HCT116 (cell line): ENCODE data around the gene DNAJC7. TPM values are rescaled to one million over a fixed set of nuclear protein-coding genes. Genes with fewer than 3 reads are reported as not detected.

Experiments used
- ATAC-seq: fragments of 200-7000 bp; cut with Tn5 transposase; 2 replicates; pipeline ENCODE4 v1.9.1; 2020; ENCODE audit warnings: mild to moderate bottlenecking, moderate library complexity
- BruUV-seq: library from RNA; stranded (reverse); fragments of 400-500 nt; replicated peaks from 2 replicates; lab custom pipeline; 2021; lab: Mats Ljungman, UMichigan
- CTCF ChIA-PET: fragments of 300-600 bp; sonication (Branson Sonifier 250); formaldehyde crosslinking; loops from one replicate; lab custom pipeline; 2021; ENCODE audit warnings: antibody characterized with exemption; lab: Charles Lee
- POLR2A ChIA-PET: fragments of 300-600, 350-600 bp; sonication (Branson Sonifier 250); formaldehyde crosslinking; loops from one replicate; lab custom pipeline; 2021; ENCODE audit warnings: antibody characterized with exemption; lab: Charles Lee
- RAD21 ChIA-PET, 2 experiments: fragments of 300-600 bp; sonication (Branson Sonifier 250); formaldehyde crosslinking; loops; one replicate each; lab custom pipeline; 2023; ENCODE audit warnings: low total read pairs in 2 of 2; ENCODE audit not compliant: uncharacterized antibody in 2 of 2, unreplicated experiment in 2 of 2, low non-redundant PET in 1 of 2; lab: Charles Lee
- DNase-seq: peaks from one replicate; pipeline ENCODE4 v3.0.0-alpha.2; 2010; ENCODE audit warnings: low read depth, low spot score
- H2AFZ ChIP-seq: fragments of 200-600 bp; shearing (Covaris generic), sonication (generic); 2 replicates; pipeline ENCODE4 v1.6.1; 2017; ENCODE audit warnings: low read depth, mixed run types, mixed read lengths, antibody characterized with exemption, low read length; ENCODE audit not compliant: poor library complexity, severe bottlenecking
- H3K27ac ChIP-seq: 2 replicates; pipeline ENCODE4 v1.5.1; 2012; ENCODE audit warnings: low read depth, low read length
- H3K27me3 ChIP-seq: fragments of 200-600 bp; sonication (generic); 2 replicates; pipeline ENCODE4 v1.6.1; 2016; ENCODE audit warnings: mixed run types, low read length, mixed read lengths; ENCODE audit not compliant: insufficient read depth
- H3K36me3 ChIP-seq, 2 experiments: fragments of 200-500 bp in 1 of 2; fragments of 200-600 bp in 1 of 2; sonication (Bioruptor generic) in 1 of 2; sonication (generic) in 1 of 2; 2 replicates each; pipeline versions ENCODE4 v1.5.1 to v1.6.1; 2014 to 2016; ENCODE audit warnings: low read length in 2 of 2, inconsistent platforms in 1 of 2, mixed read lengths in 1 of 2, mixed run types in 1 of 2; ENCODE audit not compliant: insufficient read depth in 2 of 2, control insufficient read depth in 1 of 2
- H3K4me1 ChIP-seq, 2 experiments: fragments of 200-600 bp in 1 of 2; sonication (generic) in 1 of 2; 2 replicates each; pipeline versions ENCODE4 v1.5.1 to v1.6.1; 2012 to 2017; ENCODE audit warnings: low read length in 2 of 2, inconsistent platforms in 1 of 2, mild to moderate bottlenecking in 1 of 2, mixed read lengths in 1 of 2, mixed run types in 1 of 2, moderate library complexity in 1 of 2; ENCODE audit not compliant: insufficient read depth in 2 of 2, control insufficient read depth in 1 of 2
- H3K4me2 ChIP-seq: fragments of 200-600 bp; sonication (generic); 2 replicates; pipeline ENCODE4 v1.6.1; 2017; ENCODE audit warnings: mixed run types, low read length, mixed read lengths
- H3K4me3 ChIP-seq, 2 experiments: fragments of 200-600 bp in 1 of 2; sonication (generic) in 1 of 2; replicated peaks in 1 of 2; 2 replicates each; pipeline ENCODE4 v1.5.1; 2011 to 2016; ENCODE audit warnings: low read length in 2 of 2, control low read depth in 1 of 2, low read depth in 1 of 2, mild to moderate bottlenecking in 1 of 2, mixed read lengths in 1 of 2, mixed run types in 1 of 2
- H3K79me2 ChIP-seq: fragments of 200-600 bp; sonication (generic); 2 replicates; pipeline ENCODE4 v1.6.1; 2017; ENCODE audit warnings: mild to moderate bottlenecking, mixed run types, low read length, moderate library complexity, mixed read lengths; ENCODE audit not compliant: insufficient read depth
- H3K9ac ChIP-seq: fragments of 200-600 bp; sonication (generic); 2 replicates; pipeline ENCODE4 v1.6.1; 2016; ENCODE audit warnings: low read length, mixed read lengths
- H3K9me2 ChIP-seq: fragments of 200-600 bp; sonication (generic), shearing (Covaris generic); 2 replicates; pipeline ENCODE4 v1.6.1; 2017; ENCODE audit warnings: mixed run types, mild to moderate bottlenecking, moderate library complexity; ENCODE audit not compliant: insufficient read depth
- H3K9me3 ChIP-seq, 2 experiments: fragments of 200-500 bp in 1 of 2; fragments of 200-600 bp in 1 of 2; sonication (Bioruptor generic) in 1 of 2; sonication (generic) in 1 of 2; 2 replicates each; pipeline ENCODE4 v1.6.1; 2014 to 2017; ENCODE audit warnings: low read length in 2 of 2, mixed read lengths in 2 of 2, inconsistent platforms in 1 of 2, low read depth in 1 of 2, mild to moderate bottlenecking in 1 of 2, mixed run types in 1 of 2, moderate library complexity in 1 of 2; ENCODE audit not compliant: control insufficient read depth in 1 of 2, insufficient read depth in 1 of 2
- H4K20me1 ChIP-seq: fragments of 200-600 bp; sonication (generic), shearing (Covaris generic); 2 replicates; pipeline ENCODE4 v1.6.1; 2017; ENCODE audit warnings: mixed run types, mild to moderate bottlenecking, moderate library complexity; ENCODE audit not compliant: insufficient read depth
- CBX3 ChIP-seq: IDR thresholded peaks from 2 replicates; pipeline ENCODE4 v1.6.1; 2012; ENCODE audit warnings: low read depth
- CEBPB ChIP-seq: IDR thresholded peaks from 2 replicates; pipeline ENCODE4 v1.6.1; 2012; ENCODE audit warnings: low read depth
- EGR1 ChIP-seq: IDR thresholded peaks from 2 replicates; pipeline ENCODE4 v1.6.1; 2012; ENCODE audit warnings: low read depth
- ELF1 ChIP-seq: IDR thresholded peaks from 2 replicates; pipeline ENCODE4 v1.6.1; 2012; ENCODE audit warnings: low read depth, borderline replicate concordance
- EZH2phosphoT487 ChIP-seq: fragments of 200-600 bp; IDR thresholded peaks from 2 replicates; pipeline ENCODE4 v1.6.1; 2018; ENCODE audit warnings: antibody characterized with exemption, borderline replicate concordance
- FOSL1 ChIP-seq: IDR thresholded peaks from 2 replicates; pipeline ENCODE4 v1.6.1; 2012; ENCODE audit warnings: low read depth
- JUND ChIP-seq: IDR thresholded peaks from 2 replicates; pipeline ENCODE4 v1.6.1; 2012
- POLR2A ChIP-seq: IDR thresholded peaks from 2 replicates; pipeline ENCODE4 v1.7.0; 2011; ENCODE audit warnings: borderline replicate concordance; ENCODE audit not compliant: insufficient read depth, insufficient read length; ENCODE audit errors: extremely low read depth
- POLR2AphosphoS5 ChIP-seq: IDR thresholded peaks from 2 replicates; pipeline ENCODE4 v1.6.1; 2011; ENCODE audit warnings: mild to moderate bottlenecking, low read depth, low read length, moderate library complexity
- RAD21 ChIP-seq: IDR thresholded peaks from 2 replicates; pipeline ENCODE4 v1.6.1; 2012; ENCODE audit warnings: low read depth, mild to moderate bottlenecking
- SIN3A ChIP-seq: IDR thresholded peaks from 2 replicates; pipeline ENCODE4 v1.6.1; 2012; ENCODE audit warnings: low read depth
- SP1 ChIP-seq: IDR thresholded peaks from 2 replicates; pipeline ENCODE4 v1.6.1; 2012; ENCODE audit warnings: low read depth
- SRF ChIP-seq: IDR thresholded peaks from 2 replicates; pipeline ENCODE4 v1.6.1; 2012; ENCODE audit warnings: low read depth
- TCF7L2 ChIP-seq: IDR thresholded peaks from 2 replicates; pipeline ENCODE4 v1.7.0; 2011; ENCODE audit warnings: borderline replicate concordance, inconsistent platforms; ENCODE audit not compliant: insufficient read depth, insufficient read length; ENCODE audit errors: extremely low read depth
- YY1 ChIP-seq: IDR thresholded peaks from 2 replicates; pipeline ENCODE4 v1.6.1; 2011; ENCODE audit warnings: low read length, low read depth, moderate library complexity, mild to moderate bottlenecking; ENCODE audit not compliant: insufficient replicate concordance; ENCODE audit errors: extremely low read depth
- ZFX ChIP-seq: fragments of 450-650 bp; IDR thresholded peaks from 2 replicates; pipeline ENCODE4 v1.6.1; 2017
- intact Hi-C: fragments of 100-400 bp; cut with micrococcal nuclease; formaldehyde crosslinking; loops from 2 replicates; pipeline ENCODE4 v1.10.0; 2022
- total RNA-seq: library from RNA; stranded (reverse); gene quantifications from one replicate; pipeline ENCODE4 v1.2.1, GENCODE V29; 2021; ENCODE audit not compliant: unreplicated experiment
- TF ChIP-seq, protein P1 (sequence below): IDR thresholded peaks from 2 replicates; pipeline ENCODE4 v1.6.1; 2012
- TF ChIP-seq, protein P2 (sequence below), 3 experiments: fragments of 200-600 bp in 1 of 3; sonication (generic) in 1 of 3; IDR thresholded peaks in 2 of 3; conservative IDR thresholded peaks in 1 of 3; 2 replicates each; pipeline ENCODE4 v1.5.1; 2012 to 2017; ENCODE audit warnings: low read depth in 2 of 3, low read length in 2 of 3, antibody characterized with exemption in 1 of 3, borderline replicate concordance in 1 of 3, control low read depth in 1 of 3, mild to moderate bottlenecking in 1 of 3, mixed read lengths in 1 of 3, mixed run types in 1 of 3, moderate library complexity in 1 of 3; ENCODE audit not compliant: insufficient read depth in 1 of 3
- TF ChIP-seq, protein P3 (sequence below): IDR thresholded peaks from 2 replicates; pipeline ENCODE4 v1.6.1; 2011; ENCODE audit warnings: mild to moderate bottlenecking, low read length, moderate library complexity; ENCODE audit not compliant: insufficient replicate concordance; ENCODE audit errors: extremely low read depth

Gene DNAJC7
- total RNA-seq, 1 experiment from 2014 or later, result 113 TPM

DNA sequence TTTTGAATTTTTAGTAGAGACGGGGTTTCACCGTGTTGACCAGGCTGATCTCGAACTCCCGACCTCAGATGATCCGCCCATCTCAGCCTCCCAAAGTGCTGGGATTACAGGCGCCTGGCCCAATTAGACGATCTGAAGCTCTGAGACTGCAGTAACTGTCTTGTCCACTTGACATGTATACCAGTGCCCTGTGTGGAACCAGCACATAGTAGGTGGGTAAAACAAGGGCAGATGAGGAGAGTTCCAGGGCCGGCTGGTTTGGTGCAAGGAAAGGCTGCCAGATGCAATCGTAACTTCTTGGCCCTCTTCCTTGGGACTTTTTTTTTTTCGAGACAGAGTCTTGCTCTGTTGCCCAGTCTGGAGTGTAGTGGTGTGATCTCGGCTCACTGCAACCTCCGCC, 30.1 kb upstream of the DNAJC7 start:
- Histone ChIP-seq H3K36me3 (no peaks in the 10 kb centered on the region), H3K27me3 (no peaks in the 10 kb centered on the region), H3K27ac (no peak overlapping the region), H3K4me3 (no peak overlapping the region), H3K4me2 (no peak overlapping the region), H3K4me1 (peaks cover 8 to 22% of the 10 kb centered on the region in 2 experiments; a peak in 3 of 4 replicates), H4K20me1 (no peaks in the 10 kb centered on the region), H3K9ac (no peak overlapping the region), H3K79me2 (no peaks in the 10 kb centered on the region), H3K9me3 (no peaks in the 10 kb centered on the region), H2AFZ (no peak overlapping the region), H3K9me2 (no peaks in the 10 kb centered on the region)
- ChIA-PET CTCF (no interaction called here), RAD21 (no interaction called here), POLR2A (no interaction called here)
- ATAC-seq (no peak), DNase-seq (no peak)
- intact Hi-C loops, result no loop called here
- TF ChIP-seq SRF, result no peak
- TF ChIP-seq CEBPB, result no peak
- TF ChIP-seq SIN3A, result no peak
- TF ChIP-seq, protein P1, sequence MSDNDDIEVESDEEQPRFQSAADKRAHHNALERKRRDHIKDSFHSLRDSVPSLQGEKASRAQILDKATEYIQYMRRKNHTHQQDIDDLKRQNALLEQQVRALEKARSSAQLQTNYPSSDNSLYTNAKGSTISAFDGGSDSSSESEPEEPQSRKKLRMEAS, result no peak
- BruUV-seq, result no TSS peak

DNA sequence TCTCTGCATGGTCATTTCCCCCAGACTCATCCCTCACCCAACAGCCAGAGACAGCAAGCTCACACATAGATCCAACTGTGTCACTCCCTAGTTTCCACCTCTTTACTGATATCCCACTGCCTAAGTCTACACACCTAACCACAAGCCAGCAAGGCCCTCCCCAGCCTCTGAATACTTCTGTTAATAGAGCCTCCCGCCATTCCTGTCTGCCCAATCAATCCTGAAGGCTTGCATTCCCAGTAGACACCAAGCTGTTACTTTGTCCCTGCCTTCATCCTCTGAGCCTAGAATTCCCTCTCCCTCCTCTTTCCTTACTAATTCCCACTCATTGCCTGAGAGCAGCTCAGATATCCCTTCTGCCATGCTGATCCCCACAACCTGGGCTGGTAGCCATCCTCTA, 28.5 kb upstream of the DNAJC7 start:
- CTCF ChIA-PET, result no interaction called here
- no TSS peak for BruUV-seq
- no peak overlapping the region for H2AFZ ChIP-seq
- H3K27me3 ChIP-seq, result no peaks in the 10 kb centered on the region
- H3K27ac ChIP-seq, result no peak overlapping the region
- peaks cover 4 to 10% of the 10 kb centered on the region in 2 experiments; a peak in 3 of 4 replicates for H3K4me1 ChIP-seq
- H3K4me2 ChIP-seq, result no peak overlapping the region
- H4K20me1 ChIP-seq, result no peaks in the 10 kb centered on the region
- intact Hi-C loops, result no loop called here
- ATAC-seq, result no peak
- H3K9me3 ChIP-seq, result no peaks in the 10 kb centered on the region
- H3K9ac ChIP-seq, result no peak overlapping the region
- no peaks in the 10 kb centered on the region for H3K9me2 ChIP-seq
- DNase-seq, result no peak
- no peak overlapping the region for H3K4me3 ChIP-seq
- RAD21 ChIA-PET, result no interaction called here
- POLR2A ChIA-PET, result no interaction called here
- no peaks in the 10 kb centered on the region for H3K79me2 ChIP-seq
- no peaks in the 10 kb centered on the region for H3K36me3 ChIP-seq
- no peak for TF ChIP-seq CBX3
- TF ChIP-seq CEBPB, result no peak
- no peak for TF ChIP-seq ZFX
- no peak for TF ChIP-seq RAD21
- TF ChIP-seq FOSL1, result no peak
- TF ChIP-seq SIN3A, result no peak
- TF ChIP-seq POLR2AphosphoS5, result no peak
- TF ChIP-seq SP1, result no peak
- TF ChIP-seq TCF7L2, result no peak
- no peak for TF ChIP-seq POLR2A
- TF ChIP-seq EZH2phosphoT487, result no peak
- no peak for TF ChIP-seq ELF1
- no peak for TF ChIP-seq JUND
- TF ChIP-seq, protein P2, sequence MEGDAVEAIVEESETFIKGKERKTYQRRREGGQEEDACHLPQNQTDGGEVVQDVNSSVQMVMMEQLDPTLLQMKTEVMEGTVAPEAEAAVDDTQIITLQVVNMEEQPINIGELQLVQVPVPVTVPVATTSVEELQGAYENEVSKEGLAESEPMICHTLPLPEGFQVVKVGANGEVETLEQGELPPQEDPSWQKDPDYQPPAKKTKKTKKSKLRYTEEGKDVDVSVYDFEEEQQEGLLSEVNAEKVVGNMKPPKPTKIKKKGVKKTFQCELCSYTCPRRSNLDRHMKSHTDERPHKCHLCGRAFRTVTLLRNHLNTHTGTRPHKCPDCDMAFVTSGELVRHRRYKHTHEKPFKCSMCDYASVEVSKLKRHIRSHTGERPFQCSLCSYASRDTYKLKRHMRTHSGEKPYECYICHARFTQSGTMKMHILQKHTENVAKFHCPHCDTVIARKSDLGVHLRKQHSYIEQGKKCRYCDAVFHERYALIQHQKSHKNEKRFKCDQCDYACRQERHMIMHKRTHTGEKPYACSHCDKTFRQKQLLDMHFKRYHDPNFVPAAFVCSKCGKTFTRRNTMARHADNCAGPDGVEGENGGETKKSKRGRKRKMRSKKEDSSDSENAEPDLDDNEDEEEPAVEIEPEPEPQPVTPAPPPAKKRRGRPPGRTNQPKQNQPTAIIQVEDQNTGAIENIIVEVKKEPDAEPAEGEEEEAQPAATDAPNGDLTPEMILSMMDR (IDR thresholded peaks at IDR 0.05 in 2 of 3, conservative IDR thresholded peaks at IDR 0.05 in 1 of 3; ENCODE audit: borderline replicate concordance in 1 of 3, insufficient read depth in 1 of 3, low read depth in 2 of 3, low read length in 2 of 3), result no peak
- TF ChIP-seq, protein P3, sequence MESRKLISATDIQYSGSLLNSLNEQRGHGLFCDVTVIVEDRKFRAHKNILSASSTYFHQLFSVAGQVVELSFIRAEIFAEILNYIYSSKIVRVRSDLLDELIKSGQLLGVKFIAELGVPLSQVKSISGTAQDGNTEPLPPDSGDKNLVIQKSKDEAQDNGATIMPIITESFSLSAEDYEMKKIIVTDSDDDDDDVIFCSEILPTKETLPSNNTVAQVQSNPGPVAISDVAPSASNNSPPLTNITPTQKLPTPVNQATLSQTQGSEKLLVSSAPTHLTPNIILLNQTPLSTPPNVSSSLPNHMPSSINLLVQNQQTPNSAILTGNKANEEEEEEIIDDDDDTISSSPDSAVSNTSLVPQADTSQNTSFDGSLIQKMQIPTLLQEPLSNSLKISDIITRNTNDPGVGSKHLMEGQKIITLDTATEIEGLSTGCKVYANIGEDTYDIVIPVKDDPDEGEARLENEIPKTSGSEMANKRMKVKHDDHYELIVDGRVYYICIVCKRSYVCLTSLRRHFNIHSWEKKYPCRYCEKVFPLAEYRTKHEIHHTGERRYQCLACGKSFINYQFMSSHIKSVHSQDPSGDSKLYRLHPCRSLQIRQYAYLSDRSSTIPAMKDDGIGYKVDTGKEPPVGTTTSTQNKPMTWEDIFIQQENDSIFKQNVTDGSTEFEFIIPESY, result no peak
- TF ChIP-seq, protein P1, result no peak
- TF ChIP-seq YY1, result no peak
- TF ChIP-seq EGR1, result no peak
